Measurements from ENCODE around the gene ZNF678.
"Not testable (repeated sequence)": the region's sequence is repeated elsewhere in the genome, so short reads cannot be mapped to it uniquely, and the experiment has no call there.

ZNF678 gene

GRCh38 chr1:227612658-227613057, 49.3 kb downstream of the ZNF678 start:
- no peak overlapping the region for H3K27ac Mint-ChIP-seq
- H3K27me3 Mint-ChIP-seq = no peaks in the 10 kb centered on the region
- H3K4me3 Mint-ChIP-seq = no peak overlapping the region
- peaks cover 36% of the 10 kb centered on the region for H3K9me3 Mint-ChIP-seq
- H3K36me3 Mint-ChIP-seq = peaks cover 63% of the 10 kb centered on the region
- no peaks in the 10 kb centered on the region for H3K4me1 Mint-ChIP-seq

GRCh38 chr1:227613526-227613925, 50.2 kb downstream of the ZNF678 start:
- peaks cover 36% of the 10 kb centered on the region for H3K9me3 Mint-ChIP-seq
- no peaks in the 10 kb centered on the region for H3K4me1 Mint-ChIP-seq
- no peak overlapping the region for H3K4me3 Mint-ChIP-seq
- no peaks in the 10 kb centered on the region for H3K27me3 Mint-ChIP-seq
- peaks cover 64% of the 10 kb centered on the region for H3K36me3 Mint-ChIP-seq
- H3K27ac Mint-ChIP-seq = no peak overlapping the region

GRCh38 chr1:227621211-227621610, 57.9 kb downstream of the ZNF678 start:
- H3K4me3 Mint-ChIP-seq = no peak overlapping the region
- H3K27ac Mint-ChIP-seq = no peak overlapping the region
- peaks cover 28% of the 10 kb centered on the region for H3K9me3 Mint-ChIP-seq
- no peaks in the 10 kb centered on the region for H3K27me3 Mint-ChIP-seq
- no peaks in the 10 kb centered on the region for H3K4me1 Mint-ChIP-seq
- peaks cover 60% of the 10 kb centered on the region for H3K36me3 Mint-ChIP-seq

- no peak overlapping the region for H3K27ac Mint-ChIP-seq
- H3K4me1 Mint-ChIP-seq = no peaks in the 10 kb centered on the region
- no peak overlapping the region for H3K4me3 Mint-ChIP-seq
- peaks cover 32% of the 10 kb centered on the region for H3K9me3 Mint-ChIP-seq
- no peaks in the 10 kb centered on the region for H3K27me3 Mint-ChIP-seq
- peaks cover 68% of the 10 kb centered on the region for H3K36me3 Mint-ChIP-seq
Observed at GRCh38 chr1:227622739-227623475, 59.6 kb downstream of the ZNF678 start.

GRCh38 chr1:227632325-227632724, 69.0 kb downstream of the ZNF678 start:
- no peaks in the 10 kb centered on the region for H3K27me3 Mint-ChIP-seq
- no peak overlapping the region for H3K4me3 Mint-ChIP-seq
- H3K9me3 Mint-ChIP-seq = peaks cover 9% of the 10 kb centered on the region
- H3K4me1 Mint-ChIP-seq = no peaks in the 10 kb centered on the region
- H3K36me3 Mint-ChIP-seq = peaks cover 53% of the 10 kb centered on the region
- no peak overlapping the region for H3K27ac Mint-ChIP-seq

GRCh38 chr1:227635596-227635995, 72.2 kb downstream of the ZNF678 start:
- H3K4me1 Mint-ChIP-seq = no peaks in the 10 kb centered on the region
- H3K4me3 Mint-ChIP-seq = no peak overlapping the region
- peaks cover 11% of the 10 kb centered on the region for H3K9me3 Mint-ChIP-seq
- no peaks in the 10 kb centered on the region for H3K27me3 Mint-ChIP-seq
- no peak overlapping the region for H3K27ac Mint-ChIP-seq
- H3K36me3 Mint-ChIP-seq = peaks cover 43% of the 10 kb centered on the region

GRCh38 chr1:227654431-227654830, 91.1 kb downstream of the ZNF678 start:
- Mint-ChIP-seq H3K4me3 (no peak overlapping the region), H3K27ac (no peak overlapping the region), H3K36me3 (peaks cover 61% of the 10 kb centered on the region), H3K9me3 (peaks cover 32% of the 10 kb centered on the region), H3K4me1 (no peaks in the 10 kb centered on the region), H3K27me3 (no peaks in the 10 kb centered on the region)

GRCh38 chr1:227654858-227655752, 91.7 kb downstream of the ZNF678 start:
- Mint-ChIP-seq H3K27ac (peak overlapping the region; percentile 46), H3K27me3 (no peaks in the 10 kb centered on the region), H3K36me3 (peaks cover 58% of the 10 kb centered on the region), H3K4me3 (no peak overlapping the region), H3K9me3 (peaks cover 33% of the 10 kb centered on the region), H3K4me1 (no peaks in the 10 kb centered on the region)

- Mint-ChIP-seq H3K4me3 (no peak overlapping the region), H3K36me3 (peaks cover 37% of the 10 kb centered on the region), H3K27me3 (no peaks in the 10 kb centered on the region), H3K27ac (no peak overlapping the region), H3K4me1 (no peaks in the 10 kb centered on the region), H3K9me3 (peaks cover 21% of the 10 kb centered on the region)
Observed at GRCh38 chr1:227661495-227661894, 98.1 kb downstream of the ZNF678 start.

- no peak overlapping the region for H3K4me3 Mint-ChIP-seq
- no peaks in the 10 kb centered on the region for H3K27me3 Mint-ChIP-seq
- peaks cover 34% of the 10 kb centered on the region for H3K36me3 Mint-ChIP-seq
- no peaks in the 10 kb centered on the region for H3K4me1 Mint-ChIP-seq
- no peak overlapping the region for H3K27ac Mint-ChIP-seq
- H3K9me3 Mint-ChIP-seq = peaks cover 21% of the 10 kb centered on the region
Observed at GRCh38 chr1:227662933-227663332, 99.6 kb downstream of the ZNF678 start.

- Mint-ChIP-seq H3K4me3 (no peak overlapping the region), H3K36me3 (peaks cover 24% of the 10 kb centered on the region), H3K27me3 (no peaks in the 10 kb centered on the region), H3K9me3 (peaks cover 19% of the 10 kb centered on the region), H3K4me1 (no peaks in the 10 kb centered on the region), H3K27ac (no peak overlapping the region)
Observed at GRCh38 chr1:227666286-227666685, 102.9 kb downstream of the ZNF678 start.

GRCh38 chr1:227673441-227673840, 110.1 kb downstream of the ZNF678 start:
- H3K4me3 Mint-ChIP-seq = no peak overlapping the region
- no peak overlapping the region for H3K27ac Mint-ChIP-seq
- H3K36me3 Mint-ChIP-seq = peaks cover 26% of the 10 kb centered on the region
- H3K4me1 Mint-ChIP-seq = no peaks in the 10 kb centered on the region
- H3K9me3 Mint-ChIP-seq = peaks cover 30% of the 10 kb centered on the region
- no peaks in the 10 kb centered on the region for H3K27me3 Mint-ChIP-seq

GRCh38 chr1:227685807-227686206, 122.5 kb downstream of the ZNF678 start:
- H3K27ac Mint-ChIP-seq = no peak overlapping the region
- H3K4me1 Mint-ChIP-seq = no peaks in the 10 kb centered on the region
- H3K36me3 Mint-ChIP-seq = peaks cover 18% of the 10 kb centered on the region
- no peak overlapping the region for H3K4me3 Mint-ChIP-seq
- no peaks in the 10 kb centered on the region for H3K27me3 Mint-ChIP-seq
- H3K9me3 Mint-ChIP-seq = peaks cover 27% of the 10 kb centered on the region

GRCh38 chr1:227697321-227697864, 134.0 kb downstream of the ZNF678 start:
- no peak overlapping the region for H3K27ac Mint-ChIP-seq
- H3K4me1 Mint-ChIP-seq = no peaks in the 10 kb centered on the region
- peaks cover 35% of the 10 kb centered on the region for H3K9me3 Mint-ChIP-seq
- H3K4me3 Mint-ChIP-seq = no peak overlapping the region
- H3K27me3 Mint-ChIP-seq = peaks cover 6% of the 10 kb centered on the region
- peaks cover 6% of the 10 kb centered on the region for H3K36me3 Mint-ChIP-seq

GRCh38 chr1:227701631-227702030, 138.3 kb downstream of the ZNF678 start:
- Mint-ChIP-seq H3K9me3 (peaks cover 33% of the 10 kb centered on the region), H3K27ac (peak overlapping the region; percentile 15)
- not testable (repeated sequence) for H3K36me3 Mint-ChIP-seq, H3K4me3 Mint-ChIP-seq, H3K27me3 Mint-ChIP-seq, H3K4me1 Mint-ChIP-seq

GRCh38 chr1:227707846-227708245, 144.5 kb downstream of the ZNF678 start:
- Mint-ChIP-seq H3K4me3 (no peak overlapping the region), H3K27ac (no peak overlapping the region), H3K36me3 (peaks cover 4% of the 10 kb centered on the region), H3K4me1 (peaks cover 8% of the 10 kb centered on the region), H3K9me3 (peaks cover 12% of the 10 kb centered on the region), H3K27me3 (no peaks in the 10 kb centered on the region)

Measured in activated naive CD4-positive, alpha-beta T cell treated with anti-CD3 and anti-CD28 coated beads, Interleukin-2, amount 50 U/mL, for 24 hours (primary cell).